HCT116 (cell line): ENCODE data around the gene HOXA7. TPM values are rescaled to one million over a fixed set of nuclear protein-coding genes. Genes with fewer than 3 reads are reported as not detected.

Source experiments
- ATAC-seq: fragments of 200-7000 bp; cut with Tn5 transposase; 2 replicates; pipeline ENCODE4 v1.9.1; 2020; ENCODE audit warnings: mild to moderate bottlenecking, moderate library complexity
- BruUV-seq: library from RNA; stranded (reverse); fragments of 400-500 nt; replicated peaks from 2 replicates; lab custom pipeline; 2021; lab: Mats Ljungman, UMichigan
- CTCF ChIA-PET: fragments of 300-600 bp; sonication (Branson Sonifier 250); formaldehyde crosslinking; loops from one replicate; lab custom pipeline; 2021; ENCODE audit warnings: antibody characterized with exemption; lab: Charles Lee
- POLR2A ChIA-PET: fragments of 300-600, 350-600 bp; sonication (Branson Sonifier 250); formaldehyde crosslinking; loops from one replicate; lab custom pipeline; 2021; ENCODE audit warnings: antibody characterized with exemption; lab: Charles Lee
- RAD21 ChIA-PET, 2 experiments: fragments of 300-600 bp; sonication (Branson Sonifier 250); formaldehyde crosslinking; loops; one replicate each; lab custom pipeline; 2023; ENCODE audit warnings: low total read pairs in 2 of 2; ENCODE audit not compliant: uncharacterized antibody in 2 of 2, unreplicated experiment in 2 of 2, low non-redundant PET in 1 of 2; lab: Charles Lee
- DNase-seq: peaks from one replicate; pipeline ENCODE4 v3.0.0-alpha.2; 2010; ENCODE audit warnings: low read depth, low spot score
- H2AFZ ChIP-seq: fragments of 200-600 bp; shearing (Covaris generic), sonication (generic); 2 replicates; pipeline ENCODE4 v1.6.1; 2017; ENCODE audit warnings: low read depth, mixed run types, mixed read lengths, antibody characterized with exemption, low read length; ENCODE audit not compliant: poor library complexity, severe bottlenecking
- H3K27ac ChIP-seq: 2 replicates; pipeline ENCODE4 v1.5.1; 2012; ENCODE audit warnings: low read depth, low read length
- H3K27me3 ChIP-seq: fragments of 200-600 bp; sonication (generic); 2 replicates; pipeline ENCODE4 v1.6.1; 2016; ENCODE audit warnings: mixed run types, low read length, mixed read lengths; ENCODE audit not compliant: insufficient read depth
- H3K36me3 ChIP-seq, 2 experiments: fragments of 200-500 bp in 1 of 2; fragments of 200-600 bp in 1 of 2; sonication (Bioruptor generic) in 1 of 2; sonication (generic) in 1 of 2; 2 replicates each; pipeline versions ENCODE4 v1.5.1 to v1.6.1; 2014 to 2016; ENCODE audit warnings: low read length in 2 of 2, inconsistent platforms in 1 of 2, mixed read lengths in 1 of 2, mixed run types in 1 of 2; ENCODE audit not compliant: insufficient read depth in 2 of 2, control insufficient read depth in 1 of 2
- H3K4me1 ChIP-seq, 2 experiments: fragments of 200-600 bp in 1 of 2; sonication (generic) in 1 of 2; 2 replicates each; pipeline versions ENCODE4 v1.5.1 to v1.6.1; 2012 to 2017; ENCODE audit warnings: low read length in 2 of 2, inconsistent platforms in 1 of 2, mild to moderate bottlenecking in 1 of 2, mixed read lengths in 1 of 2, mixed run types in 1 of 2, moderate library complexity in 1 of 2; ENCODE audit not compliant: insufficient read depth in 2 of 2, control insufficient read depth in 1 of 2
- H3K4me2 ChIP-seq: fragments of 200-600 bp; sonication (generic); 2 replicates; pipeline ENCODE4 v1.6.1; 2017; ENCODE audit warnings: mixed run types, low read length, mixed read lengths
- H3K4me3 ChIP-seq, 2 experiments: fragments of 200-600 bp in 1 of 2; sonication (generic) in 1 of 2; replicated peaks in 1 of 2; 2 replicates each; pipeline ENCODE4 v1.5.1; 2011 to 2016; ENCODE audit warnings: low read length in 2 of 2, control low read depth in 1 of 2, low read depth in 1 of 2, mild to moderate bottlenecking in 1 of 2, mixed read lengths in 1 of 2, mixed run types in 1 of 2
- H3K79me2 ChIP-seq: fragments of 200-600 bp; sonication (generic); 2 replicates; pipeline ENCODE4 v1.6.1; 2017; ENCODE audit warnings: mild to moderate bottlenecking, mixed run types, low read length, moderate library complexity, mixed read lengths; ENCODE audit not compliant: insufficient read depth
- H3K9ac ChIP-seq: fragments of 200-600 bp; sonication (generic); 2 replicates; pipeline ENCODE4 v1.6.1; 2016; ENCODE audit warnings: low read length, mixed read lengths
- H3K9me2 ChIP-seq: fragments of 200-600 bp; sonication (generic), shearing (Covaris generic); 2 replicates; pipeline ENCODE4 v1.6.1; 2017; ENCODE audit warnings: mixed run types, mild to moderate bottlenecking, moderate library complexity; ENCODE audit not compliant: insufficient read depth
- H3K9me3 ChIP-seq, 2 experiments: fragments of 200-500 bp in 1 of 2; fragments of 200-600 bp in 1 of 2; sonication (Bioruptor generic) in 1 of 2; sonication (generic) in 1 of 2; 2 replicates each; pipeline ENCODE4 v1.6.1; 2014 to 2017; ENCODE audit warnings: low read length in 2 of 2, mixed read lengths in 2 of 2, inconsistent platforms in 1 of 2, low read depth in 1 of 2, mild to moderate bottlenecking in 1 of 2, mixed run types in 1 of 2, moderate library complexity in 1 of 2; ENCODE audit not compliant: control insufficient read depth in 1 of 2, insufficient read depth in 1 of 2
- H4K20me1 ChIP-seq: fragments of 200-600 bp; sonication (generic), shearing (Covaris generic); 2 replicates; pipeline ENCODE4 v1.6.1; 2017; ENCODE audit warnings: mixed run types, mild to moderate bottlenecking, moderate library complexity; ENCODE audit not compliant: insufficient read depth
- ATF3 ChIP-seq: IDR thresholded peaks from 2 replicates; pipeline ENCODE4 v1.6.1; 2012
- CEBPB ChIP-seq: IDR thresholded peaks from 2 replicates; pipeline ENCODE4 v1.6.1; 2012; ENCODE audit warnings: low read depth
- FOSL1 ChIP-seq: IDR thresholded peaks from 2 replicates; pipeline ENCODE4 v1.6.1; 2012; ENCODE audit warnings: low read depth
- MAX ChIP-seq: IDR thresholded peaks from 2 replicates; pipeline ENCODE4 v1.6.1; 2012
- POLR2A ChIP-seq: IDR thresholded peaks from 2 replicates; pipeline ENCODE4 v1.7.0; 2011; ENCODE audit warnings: borderline replicate concordance; ENCODE audit not compliant: insufficient read depth, insufficient read length; ENCODE audit errors: extremely low read depth
- POLR2AphosphoS5 ChIP-seq: IDR thresholded peaks from 2 replicates; pipeline ENCODE4 v1.6.1; 2011; ENCODE audit warnings: mild to moderate bottlenecking, low read depth, low read length, moderate library complexity
- SIN3A ChIP-seq: IDR thresholded peaks from 2 replicates; pipeline ENCODE4 v1.6.1; 2012; ENCODE audit warnings: low read depth
- TCF7L2 ChIP-seq: IDR thresholded peaks from 2 replicates; pipeline ENCODE4 v1.7.0; 2011; ENCODE audit warnings: borderline replicate concordance, inconsistent platforms; ENCODE audit not compliant: insufficient read depth, insufficient read length; ENCODE audit errors: extremely low read depth
- ZFX ChIP-seq: fragments of 450-650 bp; IDR thresholded peaks from 2 replicates; pipeline ENCODE4 v1.6.1; 2017
- intact Hi-C: fragments of 100-400 bp; cut with micrococcal nuclease; formaldehyde crosslinking; loops from 2 replicates; pipeline ENCODE4 v1.10.0; 2022
- total RNA-seq: library from RNA; stranded (reverse); gene quantifications from one replicate; pipeline ENCODE4 v1.2.1, GENCODE V29; 2021; ENCODE audit not compliant: unreplicated experiment

The HOXA7 gene
- total RNA-seq, 1 experiment from 2014 or later: 15.0 TPM

GRCh38 chr7:27166531-27167505, 10.3 kb upstream of the HOXA7 start:
- RAD21 ChIA-PET: no interaction called here
- TF ChIP-seq ZFX (peak; percentile 87), POLR2A (peak; percentile 9), POLR2AphosphoS5 (peak; percentile 55), FOSL1 (no peak), TCF7L2 (peak; percentile 44)
- TF ChIP-seq, all 23 proteins: peak for 4
- peak overlapping the region; percentile 89 for H3K9ac ChIP-seq
- ChIA-PET POLR2A (interaction anchor here (1.0 kb wide), 1 partner anchor 9 kb away, joined by 4 read pairs; no protein-coding TSS in a partner anchor), CTCF (interaction anchor here (1.3 to 6.6 kb wide), 2 partner anchors 10 to 13 kb away, joined by 4 to 32 read pairs; partner anchors contain the start of gene HOXA7)
- no peak for DNase-seq
- H3K27me3 ChIP-seq: no peaks in the 10 kb centered on the region
- H3K9me2 ChIP-seq: no peaks in the 10 kb centered on the region
- H3K79me2 ChIP-seq: peaks cover 99% of the 10 kb centered on the region
- no peak for ATAC-seq
- intact Hi-C loops: loop anchor here (10.0 kb wide), 1 partner anchor 1302 kb away; no protein-coding TSS in a partner anchor
- H3K4me2 ChIP-seq: peak overlapping the region; percentile 97
- peaks cover 30 to 76% of the 10 kb centered on the region in 2 experiments for H3K4me1 ChIP-seq
- peaks cover 0 to 4% of the 10 kb centered on the region in 2 experiments; a peak in 1 of 4 replicates for H3K36me3 ChIP-seq
- H3K4me3 ChIP-seq: peak overlapping the region; percentile 77 to 84
- peak overlapping the region; percentile 91 for H3K27ac ChIP-seq
- no TSS peak for BruUV-seq
- no peaks in the 10 kb centered on the region for H4K20me1 ChIP-seq
- no peak overlapping the region for H2AFZ ChIP-seq
- H3K9me3 ChIP-seq: no peaks in the 10 kb centered on the region

GRCh38 chr7:27165996-27166530, 9.6 kb upstream of the HOXA7 start:
- ChIA-PET CTCF (interaction anchor here (1.3 to 6.6 kb wide), 2 partner anchors 10 to 13 kb away, joined by 4 to 32 read pairs; partner anchors contain the start of gene HOXA7), POLR2A (interaction anchor here (1.0 kb wide), 1 partner anchor 10 kb away, joined by 4 read pairs; no protein-coding TSS in a partner anchor), RAD21 (no interaction called here)
- Histone ChIP-seq H3K79me2 (peaks cover 93% of the 10 kb centered on the region), H3K27me3 (no peaks in the 10 kb centered on the region), H3K4me3 (peak overlapping the region; percentile 77 to 84), H3K27ac (peak overlapping the region; percentile 91), H3K9me2 (no peaks in the 10 kb centered on the region), H3K9me3 (no peaks in the 10 kb centered on the region), H3K4me2 (peak overlapping the region; percentile 97), H3K36me3 (peaks cover 0 to 4% of the 10 kb centered on the region in 2 experiments; a peak in 1 of 4 replicates), H4K20me1 (no peaks in the 10 kb centered on the region), H2AFZ (no peak overlapping the region), H3K9ac (peak overlapping the region; percentile 89), H3K4me1 (peaks cover 27 to 76% of the 10 kb centered on the region in 2 experiments)
- no peak for DNase-seq
- no peak for ATAC-seq
- TSS peak; percentile 60 for BruUV-seq
- TF ChIP-seq FOSL1 (no peak), POLR2AphosphoS5 (0 out of 2 replicates have a peak, but pooled peaks have one; percentile 10), ATF3 (no peak), MAX (no peak), SIN3A (no peak), CEBPB (no peak)
- intact Hi-C loops: loop anchor here (10.0 kb wide), 1 partner anchor 1301 kb away; no protein-coding TSS in a partner anchor
